PC-3 (cell line): Measurements from ENCODE around the gene COL7A1. TPM values are rescaled to one million over a fixed set of nuclear protein-coding genes. Genes with fewer than 3 reads are reported as not detected.

Experiments used
- ATAC-seq: fragments of 200-7000 bp; cut with Tn5 transposase; 2 replicates; pipeline ENCODE4 v1.9.1; 2020; ENCODE audit warnings: mild to moderate bottlenecking, moderate library complexity
- BruUV-seq: library from RNA; stranded (reverse); fragments of 400-500 nt; replicated peaks from 2 replicates; lab custom pipeline; 2021; lab: Mats Ljungman, UMichigan
- CTCF ChIA-PET: fragments of 300-600 bp; sonication (Branson Sonifier 250); formaldehyde crosslinking; loops from one replicate; lab custom pipeline; 2022; ENCODE audit warnings: antibody characterized with exemption; lab: Charles Lee
- POLR2A ChIA-PET: fragments of 300-600 bp; sonication (Branson Sonifier 250); formaldehyde crosslinking; loops from one replicate; lab custom pipeline; 2022; ENCODE audit warnings: antibody characterized with exemption; ENCODE audit not compliant: unreplicated experiment; lab: Charles Lee
- DNase-seq: peaks from one replicate; pipeline ENCODE4 v3.0.0-alpha.2; 2015
- H2AFZ ChIP-seq: fragments of 300-600 bp; sonication (generic); 2 replicates; pipeline ENCODE4 v1.6.0; 2016; ENCODE audit warnings: antibody characterized with exemption, low read length
- H3F3A ChIP-seq: fragments of 300-600 bp; sonication (generic); one replicate; pipeline ENCODE4 v1.6.0; 2017; ENCODE audit warnings: antibody characterized with exemption, low read length, control low read depth, mild to moderate bottlenecking; ENCODE audit not compliant: unreplicated experiment
- H3K27ac ChIP-seq: fragments of 300-600 bp; sonication (generic); 2 replicates; pipeline ENCODE4 v1.5.1; 2016; ENCODE audit warnings: mild to moderate bottlenecking, low read length
- H3K27me3 ChIP-seq: fragments of 300-600 bp; sonication (generic); 2 replicates; pipeline ENCODE4 v1.6.1; 2016; ENCODE audit warnings: low read length, mixed read lengths
- H3K36me3 ChIP-seq: fragments of 300-600 bp; sonication (generic); 2 replicates; pipeline ENCODE4 v1.6.1; 2016; ENCODE audit warnings: low read depth, mixed run types, low read length, mixed read lengths
- H3K4me1 ChIP-seq: fragments of 300-600 bp; sonication (generic); 2 replicates; pipeline ENCODE4 v1.5.1; 2016; ENCODE audit warnings: low read length; ENCODE audit not compliant: insufficient read depth
- H3K4me2 ChIP-seq: fragments of 300-600 bp; sonication (generic); 2 replicates; pipeline ENCODE4 v1.6.0; 2016; ENCODE audit warnings: low read length
- H3K4me3 ChIP-seq: fragments of 300-600 bp; sonication (generic); 2 replicates; pipeline ENCODE4 v1.5.1; 2016; ENCODE audit warnings: mild to moderate bottlenecking, low read length, mixed read lengths
- H3K79me2 ChIP-seq: fragments of 300-600 bp; sonication (generic); 2 replicates; pipeline ENCODE4 v1.6.1; 2017; ENCODE audit warnings: low read length, mixed read lengths
- H3K9ac ChIP-seq: fragments of 300-600 bp; sonication (generic); 2 replicates; pipeline ENCODE4 v1.6.0; 2016; ENCODE audit warnings: mild to moderate bottlenecking, low read length
- H3K9me2 ChIP-seq: fragments of 300-600 bp; sonication (generic); replicated peaks from 2 replicates; pipeline ENCODE4 v1.6.1; 2016; ENCODE audit warnings: mixed run types, low read length, mixed read lengths
- H3K9me3 ChIP-seq: fragments of 300-600 bp; sonication (generic); 2 replicates; pipeline ENCODE4 v1.6.1; 2016; ENCODE audit warnings: low read length, mixed read lengths
- H4K20me1 ChIP-seq: fragments of 300-600 bp; sonication (generic); 2 replicates; pipeline ENCODE4 v1.6.1; 2016; ENCODE audit warnings: low read length, mixed read lengths
- EZH2 ChIP-seq: fragments of 300-600 bp; sonication (generic); IDR thresholded peaks from one replicate; pipeline ENCODE4 v1.6.1; 2017; ENCODE audit warnings: antibody characterized with exemption, mild to moderate bottlenecking, low read length; ENCODE audit not compliant: unreplicated experiment
- EZH2phosphoT487 ChIP-seq: fragments of 300-600 bp; sonication (generic); IDR thresholded peaks from 2 replicates; pipeline ENCODE4 v1.6.1; 2018; ENCODE audit warnings: mild to moderate bottlenecking, antibody characterized with exemption, low read length, borderline replicate concordance
- intact Hi-C: fragments of 100-400 bp; cut with micrococcal nuclease; formaldehyde crosslinking; loops from 2 replicates; pipeline ENCODE4 v1.9.0; 2023
- total RNA-seq: library from RNA; depleted of rRNA; stranded (reverse); fragments of >200 nt; gene quantifications from 2 replicates; pipeline ENCODE4 v1.2.3, GENCODE V29; 2014
- TF ChIP-seq, protein P1 (sequence below): fragments of 300-600 bp; sonication (generic); conservative IDR thresholded peaks from 2 replicates; pipeline ENCODE4 v1.5.1; 2017; ENCODE audit warnings: antibody characterized with exemption, low read depth, mild to moderate bottlenecking, low read length

The COL7A1 gene
- total RNA-seq, 1 experiment from 2014 or later = 7.9 TPM

DNA sequence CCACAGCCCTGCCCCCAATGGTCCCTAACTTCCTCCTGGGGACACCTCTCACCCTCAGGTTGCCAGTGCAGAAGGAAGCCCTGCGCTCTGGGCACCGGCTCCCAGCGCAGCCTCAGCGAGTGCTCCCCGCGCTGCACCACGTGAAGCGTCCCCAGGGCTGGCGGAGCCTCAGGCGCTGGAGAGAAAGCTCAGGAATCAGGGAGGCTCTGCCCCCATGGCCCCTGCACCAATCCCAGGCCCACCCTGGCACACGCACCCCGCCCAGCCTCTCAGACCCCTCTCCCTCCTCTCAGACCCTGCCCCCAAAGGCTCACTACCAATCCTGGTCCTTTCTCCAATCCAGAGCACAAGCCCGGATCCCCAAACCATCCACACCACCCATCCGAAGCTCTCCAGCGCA is 6.9 kb downstream of the COL7A1 start:
- H2AFZ ChIP-seq = no peak overlapping the region
- H3K9me2 ChIP-seq = no peaks in the 10 kb centered on the region
- ATAC-seq = no peak
- H3K27me3 ChIP-seq = no peaks in the 10 kb centered on the region
- no peak overlapping the region for H3K4me2 ChIP-seq
- no TSS peak for BruUV-seq
- ChIA-PET POLR2A (no interaction called here), CTCF (no interaction called here)
- no peak overlapping the region for H3K4me3 ChIP-seq
- TF ChIP-seq EZH2phosphoT487 (no peak), EZH2 (no peak)
- no peak for DNase-seq
- no peaks in the 10 kb centered on the region for H4K20me1 ChIP-seq
- H3K9ac ChIP-seq = no peak overlapping the region
- no peaks in the 10 kb centered on the region for H3K79me2 ChIP-seq
- intact Hi-C loops = no loop called here
- H3K36me3 ChIP-seq = no peaks in the 10 kb centered on the region
- H3K27ac ChIP-seq = no peak overlapping the region
- H3K4me1 ChIP-seq = no peaks in the 10 kb centered on the region
- no peaks in the 10 kb centered on the region for H3F3A ChIP-seq
- no peaks in the 10 kb centered on the region for H3K9me3 ChIP-seq

GRCh38 chr3:48587686-48588085 is 7.4 kb downstream of the COL7A1 start:
- Histone ChIP-seq H4K20me1 (no peaks in the 10 kb centered on the region), H3K27ac (no peak overlapping the region), H3K9me3 (no peaks in the 10 kb centered on the region), H3K9ac (no peak overlapping the region), H3K4me1 (no peaks in the 10 kb centered on the region), H2AFZ (no peak overlapping the region), H3F3A (no peaks in the 10 kb centered on the region), H3K79me2 (no peaks in the 10 kb centered on the region), H3K4me2 (no peak overlapping the region), H3K9me2 (no peaks in the 10 kb centered on the region), H3K27me3 (no peaks in the 10 kb centered on the region), H3K36me3 (no peaks in the 10 kb centered on the region), H3K4me3 (no peak overlapping the region)
- CTCF ChIA-PET = no interaction called here
- intact Hi-C loops = no loop called here
- ATAC-seq = no peak
- no peak for DNase-seq
- POLR2A ChIA-PET = no interaction called here
- BruUV-seq = no TSS peak
- TF ChIP-seq EZH2 (no peak), EZH2phosphoT487 (no peak)
- TF ChIP-seq, protein P1, sequence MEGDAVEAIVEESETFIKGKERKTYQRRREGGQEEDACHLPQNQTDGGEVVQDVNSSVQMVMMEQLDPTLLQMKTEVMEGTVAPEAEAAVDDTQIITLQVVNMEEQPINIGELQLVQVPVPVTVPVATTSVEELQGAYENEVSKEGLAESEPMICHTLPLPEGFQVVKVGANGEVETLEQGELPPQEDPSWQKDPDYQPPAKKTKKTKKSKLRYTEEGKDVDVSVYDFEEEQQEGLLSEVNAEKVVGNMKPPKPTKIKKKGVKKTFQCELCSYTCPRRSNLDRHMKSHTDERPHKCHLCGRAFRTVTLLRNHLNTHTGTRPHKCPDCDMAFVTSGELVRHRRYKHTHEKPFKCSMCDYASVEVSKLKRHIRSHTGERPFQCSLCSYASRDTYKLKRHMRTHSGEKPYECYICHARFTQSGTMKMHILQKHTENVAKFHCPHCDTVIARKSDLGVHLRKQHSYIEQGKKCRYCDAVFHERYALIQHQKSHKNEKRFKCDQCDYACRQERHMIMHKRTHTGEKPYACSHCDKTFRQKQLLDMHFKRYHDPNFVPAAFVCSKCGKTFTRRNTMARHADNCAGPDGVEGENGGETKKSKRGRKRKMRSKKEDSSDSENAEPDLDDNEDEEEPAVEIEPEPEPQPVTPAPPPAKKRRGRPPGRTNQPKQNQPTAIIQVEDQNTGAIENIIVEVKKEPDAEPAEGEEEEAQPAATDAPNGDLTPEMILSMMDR = no peak

GRCh38 chr3:48585411-48585810 is 9.7 kb downstream of the COL7A1 start:
- H3K4me3 ChIP-seq = no peak overlapping the region
- H3K36me3 ChIP-seq = no peaks in the 10 kb centered on the region
- no peaks in the 10 kb centered on the region for H3K9me2 ChIP-seq
- intact Hi-C loops = no loop called here
- H3K79me2 ChIP-seq = no peaks in the 10 kb centered on the region
- H3K9me3 ChIP-seq = no peaks in the 10 kb centered on the region
- DNase-seq = no peak
- no peak overlapping the region for H2AFZ ChIP-seq
- BruUV-seq = no TSS peak
- TF ChIP-seq, protein P1 = no peak
- TF ChIP-seq EZH2 (no peak), EZH2phosphoT487 (no peak)
- no peak overlapping the region for H3K9ac ChIP-seq
- ATAC-seq = no peak
- no peaks in the 10 kb centered on the region for H4K20me1 ChIP-seq
- no peaks in the 10 kb centered on the region for H3K4me1 ChIP-seq
- no peaks in the 10 kb centered on the region for H3K27me3 ChIP-seq
- H3F3A ChIP-seq = no peaks in the 10 kb centered on the region
- CTCF ChIA-PET = no interaction called here
- no peak overlapping the region for H3K4me2 ChIP-seq
- POLR2A ChIA-PET = no interaction called here
- no peak overlapping the region for H3K27ac ChIP-seq
